Measurements from ENCODE around the gene CELSR1. TPM values are rescaled to one million over a fixed set of nuclear protein-coding genes. Genes with fewer than 3 reads are reported as not detected.

CELSR1 gene
- total RNA-seq, 1 experiment from 2014 or later: 33.2 TPM

DNA sequence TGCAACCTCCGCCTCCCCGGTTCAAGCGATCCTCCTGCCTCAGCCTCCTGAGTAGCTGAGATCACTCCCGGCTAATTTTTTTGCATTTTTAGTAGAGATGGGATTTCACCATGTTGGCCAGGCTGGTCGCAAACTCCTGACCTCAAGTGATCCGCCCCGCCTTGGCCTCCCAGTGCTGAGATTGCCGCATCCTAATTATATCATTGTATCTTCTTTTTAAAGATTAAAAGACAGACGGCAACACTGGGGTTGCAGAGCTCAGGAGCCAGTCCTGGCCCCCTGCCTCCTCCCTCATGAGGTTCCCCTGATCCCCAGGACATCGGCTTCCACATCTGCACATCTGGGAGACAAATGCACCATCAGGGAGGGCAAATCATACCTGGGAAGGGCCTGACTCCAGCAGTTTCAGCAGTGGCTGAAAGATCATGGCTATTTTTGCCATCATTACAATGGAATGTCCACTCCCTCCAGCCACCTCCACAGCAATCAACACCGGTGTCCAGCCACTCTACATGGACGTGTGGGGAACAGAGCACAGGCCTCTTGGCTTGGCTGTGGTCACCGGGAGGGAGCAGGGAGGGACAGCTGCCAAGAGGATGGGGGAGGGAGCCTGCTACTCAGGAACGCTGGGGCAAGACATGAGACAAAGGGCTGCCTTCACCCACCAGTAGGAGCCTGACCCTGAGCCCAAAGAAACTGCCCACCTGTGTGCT is 9.2 kb upstream of the CELSR1 start:
- ChIA-PET POLR2A (no interaction called here), CTCF (interaction anchor here (0.7 to 1.3 kb wide), 2 partner anchors 51 to 147 kb away, joined by 3 read pairs; no protein-coding TSS in a partner anchor)
- Histone ChIP-seq H3K36me3 (ENCODE audit: control insufficient read depth, insufficient read depth, low read length) (no peaks in the 10 kb centered on the region), H3K4me3 (ENCODE audit: low read depth, low read length) (no peak overlapping the region), H3K27me3 (replicated peaks; ENCODE audit: control insufficient read depth, insufficient read depth, low read length) (no peaks in the 10 kb centered on the region), H3K4me1 (peaks cover 17% of the 10 kb centered on the region), H3K9me3 (no peaks in the 10 kb centered on the region)
- H3K4me1 Mint-ChIP-seq (ENCODE audit: low read depth, unreplicated experiment): no peaks in the 10 kb centered on the region
- peak in 1 of 2 experiments; percentile 37 for DNase-seq
- no peaks in the 10 kb centered on the region for H3K27me3 Mint-ChIP-seq (ENCODE audit: insufficient read depth, unreplicated experiment)
- BruUV-seq (replicated peaks): no TSS peak
- TF ChIP-seq, protein P1, sequence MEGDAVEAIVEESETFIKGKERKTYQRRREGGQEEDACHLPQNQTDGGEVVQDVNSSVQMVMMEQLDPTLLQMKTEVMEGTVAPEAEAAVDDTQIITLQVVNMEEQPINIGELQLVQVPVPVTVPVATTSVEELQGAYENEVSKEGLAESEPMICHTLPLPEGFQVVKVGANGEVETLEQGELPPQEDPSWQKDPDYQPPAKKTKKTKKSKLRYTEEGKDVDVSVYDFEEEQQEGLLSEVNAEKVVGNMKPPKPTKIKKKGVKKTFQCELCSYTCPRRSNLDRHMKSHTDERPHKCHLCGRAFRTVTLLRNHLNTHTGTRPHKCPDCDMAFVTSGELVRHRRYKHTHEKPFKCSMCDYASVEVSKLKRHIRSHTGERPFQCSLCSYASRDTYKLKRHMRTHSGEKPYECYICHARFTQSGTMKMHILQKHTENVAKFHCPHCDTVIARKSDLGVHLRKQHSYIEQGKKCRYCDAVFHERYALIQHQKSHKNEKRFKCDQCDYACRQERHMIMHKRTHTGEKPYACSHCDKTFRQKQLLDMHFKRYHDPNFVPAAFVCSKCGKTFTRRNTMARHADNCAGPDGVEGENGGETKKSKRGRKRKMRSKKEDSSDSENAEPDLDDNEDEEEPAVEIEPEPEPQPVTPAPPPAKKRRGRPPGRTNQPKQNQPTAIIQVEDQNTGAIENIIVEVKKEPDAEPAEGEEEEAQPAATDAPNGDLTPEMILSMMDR (IDR thresholded peaks at IDR 0.05; ENCODE audit: insufficient read depth in 1 of 2, low read depth in 1 of 2, low read length in 1 of 2, severe bottlenecking in 1 of 2, unreplicated experiment in 1 of 2): no peak
- no peaks in the 10 kb centered on the region for H3K9me3 Mint-ChIP-seq (ENCODE audit: unreplicated experiment)
- no peak overlapping the region for H3K4me3 Mint-ChIP-seq (ENCODE audit: unreplicated experiment)
- no peak overlapping the region for H3K27ac Mint-ChIP-seq (ENCODE audit: unreplicated experiment)
- intact Hi-C loops (cut with micrococcal nuclease; ENCODE audit: unreplicated experiment): no loop called here
- no peaks in the 10 kb centered on the region for H3K36me3 Mint-ChIP-seq (ENCODE audit: insufficient read depth, unreplicated experiment)

DNA sequence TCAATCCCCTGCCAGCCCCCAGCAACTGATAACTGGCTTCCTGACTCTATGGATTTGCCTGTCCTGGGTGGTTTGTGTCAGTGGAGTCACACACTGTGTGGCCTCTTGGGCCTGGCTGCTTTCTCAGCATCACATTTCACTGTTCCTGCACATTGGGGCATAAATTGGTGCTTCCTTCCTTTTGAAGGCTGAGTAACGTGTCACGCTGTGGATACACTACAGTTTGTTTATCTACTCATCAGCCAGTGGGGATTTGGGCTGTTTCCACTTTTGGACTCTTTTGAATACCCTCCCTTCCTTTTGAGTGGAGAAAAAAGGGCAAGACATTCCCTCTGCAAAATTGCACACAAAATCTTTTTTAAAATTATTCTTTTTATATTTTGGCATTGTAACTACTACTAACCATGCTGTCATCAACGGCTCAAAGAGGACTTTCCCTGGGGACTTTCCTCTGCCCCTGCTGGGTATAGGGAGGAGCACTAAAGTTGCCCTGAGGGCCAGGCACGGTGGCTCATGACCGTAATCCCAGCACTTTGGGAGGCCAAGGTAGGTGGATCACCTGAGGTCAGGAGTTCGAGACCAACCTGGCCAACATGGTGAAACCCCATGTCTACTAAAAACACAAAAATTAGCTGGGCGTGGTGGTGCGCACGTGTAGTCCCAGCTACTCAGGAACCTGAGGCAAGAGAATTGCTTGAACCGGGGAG is 7.8 kb upstream of the CELSR1 start:
- H3K9me3 ChIP-seq: no peaks in the 10 kb centered on the region
- H3K4me3 ChIP-seq (ENCODE audit: low read depth, low read length): no peak overlapping the region
- BruUV-seq (replicated peaks): no TSS peak
- no peaks in the 10 kb centered on the region for H3K9me3 Mint-ChIP-seq (ENCODE audit: unreplicated experiment)
- ChIA-PET CTCF (no interaction called here), POLR2A (no interaction called here)
- no peak for DNase-seq
- H3K27me3 ChIP-seq (replicated peaks; ENCODE audit: control insufficient read depth, insufficient read depth, low read length): no peaks in the 10 kb centered on the region
- intact Hi-C loops (cut with micrococcal nuclease; ENCODE audit: unreplicated experiment): no loop called here
- H3K27ac Mint-ChIP-seq (ENCODE audit: unreplicated experiment): no peak overlapping the region
- TF ChIP-seq, protein P1 (IDR thresholded peaks at IDR 0.05; ENCODE audit: insufficient read depth in 1 of 2, low read depth in 1 of 2, low read length in 1 of 2, severe bottlenecking in 1 of 2, unreplicated experiment in 1 of 2): no peak
- no peaks in the 10 kb centered on the region for H3K4me1 Mint-ChIP-seq (ENCODE audit: low read depth, unreplicated experiment)
- peaks cover 18% of the 10 kb centered on the region for H3K4me1 ChIP-seq
- no peaks in the 10 kb centered on the region for H3K36me3 Mint-ChIP-seq (ENCODE audit: insufficient read depth, unreplicated experiment)
- no peak overlapping the region for H3K4me3 Mint-ChIP-seq (ENCODE audit: unreplicated experiment)
- H3K27me3 Mint-ChIP-seq (ENCODE audit: insufficient read depth, unreplicated experiment): no peaks in the 10 kb centered on the region
- H3K36me3 ChIP-seq (ENCODE audit: control insufficient read depth, insufficient read depth, low read length): no peaks in the 10 kb centered on the region

DNA sequence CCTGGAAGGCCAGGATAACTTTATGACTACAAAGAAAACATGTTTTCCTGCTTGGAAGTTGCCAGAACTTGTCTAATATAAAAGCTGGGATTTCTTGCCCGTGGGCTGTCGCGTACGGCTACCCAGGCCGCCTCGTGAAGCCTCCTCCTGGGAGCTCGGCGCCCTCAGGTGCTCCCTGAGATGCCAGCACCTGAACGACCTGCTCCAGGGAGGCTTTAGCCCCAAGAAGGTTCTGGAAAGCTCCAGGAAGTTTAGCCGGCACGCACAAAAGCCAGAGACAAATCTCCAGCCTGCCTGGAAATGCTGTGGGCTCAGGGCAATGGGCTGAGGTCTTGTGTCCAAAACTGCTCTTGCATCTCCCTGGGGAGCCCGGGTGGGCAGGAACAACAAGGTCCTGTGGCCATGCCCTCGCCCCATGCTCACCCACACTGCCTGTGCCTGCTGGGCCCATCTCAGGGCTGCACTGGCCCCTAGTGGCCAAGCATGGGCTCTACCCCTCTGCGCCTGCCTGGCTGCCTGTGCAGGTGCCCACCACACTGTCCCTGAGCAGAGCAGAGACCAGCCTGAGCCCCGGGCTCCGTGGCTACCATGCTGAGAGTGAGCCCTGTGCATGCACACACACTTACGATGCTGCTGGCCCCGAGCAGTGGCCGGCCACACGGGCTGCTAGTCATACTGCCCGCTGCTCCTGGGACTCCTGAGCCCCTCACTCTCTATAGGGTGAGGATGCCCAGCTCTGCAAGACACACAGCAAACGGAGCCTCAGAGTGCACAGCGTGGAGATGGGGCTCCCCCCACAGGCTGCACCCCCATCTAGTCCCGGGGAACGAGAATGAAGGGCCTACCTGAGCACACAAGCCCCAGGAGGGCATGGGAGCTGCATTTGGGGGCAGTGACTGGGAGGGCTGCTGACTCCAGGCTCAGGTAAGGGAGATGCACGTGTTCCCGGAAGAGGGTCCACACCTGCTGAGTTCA is 4.9 kb upstream of the CELSR1 start:
- Mint-ChIP-seq H3K27ac (ENCODE audit: unreplicated experiment) (no peak overlapping the region), H3K36me3 (ENCODE audit: insufficient read depth, unreplicated experiment) (no peaks in the 10 kb centered on the region), H3K4me1 (ENCODE audit: low read depth, unreplicated experiment) (peaks cover 12% of the 10 kb centered on the region), H3K4me3 (ENCODE audit: unreplicated experiment) (no peak overlapping the region), H3K9me3 (ENCODE audit: unreplicated experiment) (no peaks in the 10 kb centered on the region), H3K27me3 (ENCODE audit: insufficient read depth, unreplicated experiment) (no peaks in the 10 kb centered on the region)
- ChIA-PET CTCF (interaction anchor here (0.5 to 2.1 kb wide), 7 partner anchors 25 to 186 kb away, joined by 3 to 16 read pairs (median 5); no protein-coding TSS in a partner anchor), POLR2A (no interaction called here)
- Histone ChIP-seq H3K36me3 (ENCODE audit: control insufficient read depth, insufficient read depth, low read length) (no peaks in the 10 kb centered on the region), H3K9me3 (no peaks in the 10 kb centered on the region), H3K27me3 (replicated peaks; ENCODE audit: control insufficient read depth, insufficient read depth, low read length) (no peaks in the 10 kb centered on the region), H3K4me1 (peaks cover 26% of the 10 kb centered on the region), H3K4me3 (ENCODE audit: low read depth, low read length) (no peak overlapping the region)
- DNase-seq: peak; percentile 77 to 88
- BruUV-seq (replicated peaks): no TSS peak
- TF ChIP-seq, protein P1 (IDR thresholded peaks at IDR 0.05; ENCODE audit: insufficient read depth in 1 of 2, low read depth in 1 of 2, low read length in 1 of 2, severe bottlenecking in 1 of 2, unreplicated experiment in 1 of 2): peak; percentile 92 to 97
- intact Hi-C loops (cut with micrococcal nuclease; ENCODE audit: unreplicated experiment): loop anchor here (1.0 to 5.0 kb wide), 2 partner anchors 60 to 187 kb away; no protein-coding TSS in a partner anchor
